Superior temporal gyrus (tissue), 1 donor: ENCODE measurements around the gene ZNF502.

Experiments
- DNase-seq: peaks from one replicate; pipeline ENCODE4 v3.0.0-alpha.2; 2016; ENCODE audit errors: extremely low spot score

Gene ZNF502

DNA sequence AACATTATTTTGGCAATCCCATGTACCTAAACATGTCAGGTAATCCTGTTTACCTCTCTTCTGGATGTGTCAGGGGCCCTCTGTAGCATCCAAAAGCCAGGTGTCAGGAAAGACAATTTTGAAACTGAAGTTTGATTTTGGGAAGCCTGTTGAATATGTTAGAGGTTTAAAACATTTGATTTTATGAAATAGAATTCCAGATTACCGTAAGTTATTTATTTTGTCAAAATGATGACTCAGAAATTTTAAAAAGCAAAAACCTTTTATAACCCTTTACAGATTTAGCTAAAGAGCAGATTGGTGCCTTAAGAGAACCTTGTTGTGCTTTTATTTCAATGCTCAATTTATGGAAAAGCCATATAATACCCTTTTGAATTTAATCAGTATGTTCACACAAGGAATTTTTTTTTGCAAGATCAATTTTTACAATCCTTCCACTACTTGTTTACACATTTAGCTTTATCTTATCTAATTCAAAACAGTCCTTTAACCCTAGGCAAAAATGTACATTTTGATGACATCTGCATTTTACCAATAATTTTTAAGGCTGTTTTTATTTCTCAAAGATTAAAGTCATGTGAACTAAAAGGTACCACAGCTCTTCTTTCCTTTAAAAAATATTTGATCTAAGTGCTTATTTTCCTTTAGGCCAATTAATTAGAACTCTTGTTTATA lies 59.1 kb downstream of the ZNF502 start:
- no peak for DNase-seq

DNA sequence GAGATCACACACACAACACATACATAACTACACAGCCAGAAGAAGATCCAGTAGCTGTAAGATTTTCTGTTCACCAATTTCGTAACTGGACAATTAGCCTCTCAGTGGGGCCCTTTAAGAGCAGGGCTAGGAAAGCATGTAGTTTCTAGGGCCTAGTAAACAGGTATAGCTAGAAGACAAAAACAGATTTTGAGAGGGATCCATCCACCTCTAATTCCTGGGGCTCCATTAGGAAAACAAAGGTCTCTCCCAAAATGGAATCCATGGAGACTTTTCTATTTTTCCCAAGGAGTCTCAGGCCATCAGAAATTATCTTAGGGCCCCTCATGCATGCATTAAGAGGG lies 59.6 kb downstream of the ZNF502 start:
- DNase-seq = no peak
